Bone marrow (tissue), 2 donors: Measurements from ENCODE around the gene SF3B5.
A peak's percentile ranks its signal among the peaks of the same experiment; 100 is the strongest.
"Not testable (repeated sequence)": the region's sequence is repeated elsewhere in the genome, so short reads cannot be mapped to it uniquely, and the experiment has no call there.

Experiments
- DNase-seq, 2 donors: peaks; one replicate each; lab custom pipeline; 2025; lab: John Stamatoyannopoulos, UW

The SF3B5 gene

GRCh38 chr6:144095134-144096002, at the start of gene SF3B5:
TSS of gene SF3B5 (minus strand) at chr6:144095573. CDS start at chr6:144095497, 76 bp downstream.
- DNase-seq: peak; percentile 84 to 97

DNA sequence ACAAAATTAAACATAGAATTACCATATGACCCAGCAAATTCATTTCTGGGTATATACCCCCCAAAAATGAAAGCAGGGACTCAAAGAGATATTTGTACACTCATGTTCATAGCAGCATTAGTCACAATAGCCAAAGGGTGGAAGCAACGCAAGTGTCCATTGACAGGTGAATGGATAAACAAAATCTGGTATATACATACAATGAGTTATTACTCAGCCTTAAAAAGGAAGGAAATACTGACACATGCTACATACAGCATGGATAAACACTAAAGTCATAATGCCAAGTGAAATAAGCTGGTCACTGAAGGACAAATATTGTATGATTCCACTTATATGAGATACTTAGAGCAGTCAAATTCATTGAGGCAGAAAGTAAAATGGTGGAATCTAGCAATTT, 49.6 kb upstream of the SF3B5 start:
- DNase-seq: no peak

GRCh38 chr6:144143878-144144277, 48.5 kb upstream of the SF3B5 start:
- no peak for DNase-seq

DNA sequence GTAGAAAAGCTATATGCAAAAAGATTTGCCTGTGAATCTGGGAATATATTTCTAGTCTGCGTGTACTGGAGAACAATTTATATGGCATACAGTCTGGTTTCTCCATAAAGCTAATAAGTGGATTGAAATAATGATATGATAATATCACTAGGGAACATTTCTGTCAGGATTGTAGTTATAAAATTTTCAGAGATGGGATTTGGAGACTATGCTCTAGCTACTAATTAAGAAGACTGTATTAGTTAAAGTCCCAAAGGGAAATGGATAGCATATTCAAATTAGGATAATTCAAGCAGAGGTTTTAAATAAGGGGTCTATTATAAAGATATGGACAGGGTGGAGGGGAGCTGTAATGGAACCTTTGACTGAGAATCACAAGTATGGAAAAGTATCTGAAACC, 47.7 kb upstream of the SF3B5 start:
- DNase-seq: no peak

GRCh38 chr6:144141470-144141869, 46.1 kb upstream of the SF3B5 start:
- DNase-seq: no peak

DNA sequence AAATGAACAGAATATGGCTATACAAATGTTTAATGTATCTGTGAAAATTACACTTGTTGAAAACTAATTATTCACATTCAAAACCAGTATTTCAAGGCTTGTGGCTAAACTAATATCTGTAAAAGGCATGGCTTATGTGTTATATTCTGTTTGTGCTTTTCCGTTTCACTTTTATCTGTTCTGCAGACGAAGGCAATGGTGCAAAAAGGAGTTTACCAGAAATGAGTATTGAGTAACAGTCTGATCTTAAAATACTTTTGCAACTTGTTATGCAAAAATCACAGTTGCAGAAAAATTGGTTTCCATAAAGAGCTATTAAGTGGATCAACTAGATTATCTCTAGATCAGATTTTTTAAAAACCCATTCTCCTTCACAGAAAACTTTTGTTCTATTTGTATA, 45.5 kb upstream of the SF3B5 start:
- no peak for DNase-seq

- no peak for DNase-seq
Measured at GRCh38 chr6:144139817-144140216, 44.4 kb upstream of the SF3B5 start.

- DNase-seq: no peak
Measured at GRCh38 chr6:144138542-144138941, 43.2 kb upstream of the SF3B5 start.

DNA sequence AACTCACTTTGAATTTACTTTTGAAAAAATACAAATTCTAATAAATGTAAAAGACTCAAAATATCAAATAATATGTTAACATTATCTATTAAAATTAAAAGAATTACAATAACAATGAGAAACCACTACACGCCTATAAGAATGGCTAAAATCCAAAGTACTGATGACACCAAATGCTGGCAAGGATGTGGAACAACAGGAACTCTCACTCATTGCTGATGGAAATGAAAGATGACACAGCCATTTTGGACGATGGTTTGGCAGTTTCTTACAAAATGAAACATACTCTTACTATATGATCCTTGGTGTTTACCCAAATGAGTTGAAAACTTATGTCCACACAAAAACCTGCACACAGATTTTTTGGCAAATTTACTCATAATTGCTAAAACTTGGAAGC, 39.4 kb upstream of the SF3B5 start:
- no peak for DNase-seq

DNA sequence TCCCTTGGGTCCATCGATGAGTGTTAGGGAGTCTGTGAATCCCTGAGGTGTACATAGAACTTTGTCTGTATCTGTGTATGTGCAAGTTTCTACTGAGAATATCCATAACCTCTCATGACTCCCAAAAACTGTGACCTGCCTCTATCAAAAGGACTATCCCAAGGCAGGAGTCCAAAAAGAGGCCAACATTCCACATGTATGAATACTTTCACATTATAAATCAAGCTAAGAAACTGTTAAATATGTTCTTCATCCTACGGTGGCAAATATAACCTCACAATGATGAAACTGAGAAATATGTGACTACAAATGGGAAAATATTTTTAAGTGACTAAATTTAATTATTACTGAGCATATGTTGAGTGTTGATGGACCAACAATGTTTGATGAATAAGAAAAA, 38.8 kb upstream of the SF3B5 start:
- no peak for DNase-seq

- no peak for DNase-seq
Measured at GRCh38 chr6:144133225-144133821, 38.0 kb upstream of the SF3B5 start.

DNA sequence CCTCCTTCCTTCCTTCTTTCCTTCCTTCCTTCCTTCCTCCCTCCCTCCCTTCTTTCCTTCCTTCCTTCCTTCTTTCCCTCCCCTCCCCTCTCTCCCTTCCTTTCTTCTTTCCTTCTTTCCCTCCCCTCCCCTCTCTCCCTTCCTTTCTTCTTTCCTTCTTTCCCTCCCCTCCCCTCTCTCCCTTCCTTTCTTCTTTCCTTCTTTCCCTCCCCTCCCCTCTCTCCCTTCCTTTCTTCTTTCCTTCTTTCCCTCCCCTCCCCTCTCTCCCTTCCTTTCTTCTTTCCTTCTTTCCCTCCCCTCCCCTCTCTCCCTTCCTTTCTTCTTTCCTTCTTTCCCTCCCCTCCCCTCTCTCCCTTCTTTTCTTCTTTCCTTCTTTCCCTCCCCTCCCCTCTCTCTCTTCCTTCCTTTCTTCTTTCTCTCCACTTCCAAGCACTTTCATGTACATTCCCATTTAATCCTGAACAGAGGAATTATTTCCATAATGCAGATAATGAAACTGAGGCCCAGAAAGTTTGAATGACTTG, 36.9 kb upstream of the SF3B5 start:
- not testable (repeated sequence) for DNase-seq

DNA sequence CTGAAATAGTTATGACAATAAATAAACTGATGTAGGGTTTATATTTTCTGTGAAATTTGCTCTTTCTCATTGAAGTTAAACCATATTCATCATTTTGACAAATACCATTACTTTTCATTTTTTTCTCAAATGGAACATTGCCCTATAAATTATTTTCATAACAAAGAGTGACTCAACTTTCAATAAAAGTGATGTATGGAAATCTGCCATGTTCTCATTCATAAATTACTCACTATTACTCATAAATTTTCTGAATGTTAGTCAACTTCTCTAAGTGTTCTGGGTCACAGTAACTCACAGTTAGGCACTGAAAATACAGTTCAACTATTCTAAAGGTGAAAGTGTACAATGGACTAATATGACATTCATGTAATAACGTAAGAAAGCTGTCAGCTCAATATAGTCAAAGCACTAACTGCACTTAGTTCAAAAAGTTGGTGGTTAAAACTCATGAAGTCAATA, 35.9 kb upstream of the SF3B5 start:
- no peak for DNase-seq

- no peak for DNase-seq
Measured at GRCh38 chr6:144129469-144129868, 34.1 kb upstream of the SF3B5 start.

- DNase-seq: no peak
Measured at GRCh38 chr6:144127097-144127496, 31.7 kb upstream of the SF3B5 start.

DNA sequence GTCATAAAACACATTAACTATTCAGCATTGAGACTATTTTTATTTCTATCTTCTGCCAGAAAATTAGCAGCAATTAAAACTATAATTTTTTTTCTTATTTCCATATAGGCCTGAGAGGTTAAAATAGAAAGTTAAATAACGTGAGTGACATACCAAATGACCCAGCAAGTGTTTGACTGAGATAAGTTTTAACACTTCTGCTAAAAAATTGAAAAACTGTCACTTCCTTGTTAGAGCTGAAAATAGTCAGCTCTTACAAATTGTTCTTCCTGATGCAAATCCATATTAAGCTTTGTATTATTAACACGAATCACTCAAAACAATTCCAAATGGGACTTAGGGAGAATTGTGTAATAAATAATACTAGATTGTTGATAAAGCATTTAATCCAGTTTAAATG, 28.5 kb upstream of the SF3B5 start:
- DNase-seq: peak in 1 of 2 donors; percentile 58

DNA sequence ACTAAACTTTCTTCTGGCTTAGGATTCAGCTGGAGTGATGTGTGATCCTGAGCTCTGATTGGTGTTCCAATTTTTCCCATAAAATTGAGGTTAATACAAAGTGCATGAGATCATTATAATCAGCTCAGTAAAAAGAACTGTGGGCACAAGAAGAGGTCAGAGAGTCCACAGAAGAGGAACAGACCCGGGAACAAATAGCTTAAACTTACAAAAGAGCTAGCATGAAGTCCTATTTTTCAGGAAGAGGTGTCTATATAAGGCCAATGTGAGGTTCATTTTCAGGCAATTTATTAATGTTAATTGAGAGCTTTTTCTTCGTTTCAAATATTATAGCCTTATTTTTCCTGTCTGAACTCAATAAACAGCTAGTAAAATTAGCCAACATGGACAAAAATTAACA, 28.0 kb upstream of the SF3B5 start:
- DNase-seq: peak in 1 of 2 donors; percentile 15

- no peak for DNase-seq
Measured at GRCh38 chr6:144122861-144123260, 27.5 kb upstream of the SF3B5 start.

DNA sequence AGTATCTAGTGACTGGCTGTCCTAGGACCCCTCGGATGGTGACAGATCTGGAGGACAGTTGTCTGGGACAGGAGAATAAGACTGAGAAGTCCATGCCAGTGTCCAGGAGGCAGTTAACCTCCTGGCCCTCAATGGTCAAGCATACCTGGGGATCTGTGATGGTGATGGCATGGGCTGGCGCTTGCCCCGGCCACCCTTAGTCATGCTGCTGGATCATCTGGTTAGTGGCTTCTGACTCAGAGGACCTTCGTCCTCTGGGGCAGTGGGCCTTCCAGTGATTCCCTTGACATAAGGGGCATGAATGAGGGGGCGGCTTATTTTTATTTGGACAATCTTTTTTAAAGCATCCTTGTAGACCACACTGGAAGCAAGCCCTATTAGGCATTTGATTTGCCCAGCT, 24.0 kb upstream of the SF3B5 start:
- no peak for DNase-seq

GRCh38 chr6:144115219-144115618, 19.8 kb upstream of the SF3B5 start:
- DNase-seq: no peak

DNA sequence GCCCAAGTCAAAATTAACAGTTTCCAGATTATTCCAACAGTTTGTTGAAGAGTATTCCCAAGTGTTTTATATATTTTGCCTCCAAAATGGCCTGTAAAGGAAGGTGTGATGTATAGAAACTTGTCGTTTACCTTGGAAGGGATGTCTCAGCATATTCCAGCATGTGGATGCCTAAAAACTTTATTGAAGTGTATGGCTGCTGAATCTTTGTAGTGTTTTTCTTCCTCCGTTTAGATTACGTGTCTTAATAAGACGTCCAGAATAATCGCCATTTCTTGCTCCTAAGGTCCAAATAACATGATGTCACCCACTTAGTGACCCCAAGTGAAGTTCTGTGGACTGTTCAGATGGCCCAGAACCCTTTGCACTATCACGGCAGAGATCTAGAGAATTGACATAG, 18.0 kb upstream of the SF3B5 start:
- no peak for DNase-seq

- no peak for DNase-seq
Measured at GRCh38 chr6:144110210-144110609, 14.8 kb upstream of the SF3B5 start.

- DNase-seq: no peak
Measured at GRCh38 chr6:144106206-144106605, 10.8 kb upstream of the SF3B5 start.
